Vagina (tissue), 2 donors: Measurements from ENCODE around the gene HK3.

ENCODE experiments used
- POLR2AphosphoS5 ChIP-seq, 2 donors: sonication (generic); formaldehyde crosslinking; IDR thresholded peaks; one replicate each; pipeline ENCODE4 v1.9.0; 2017; ENCODE audit warnings: antibody characterized with exemption in 2 of 2, mild to moderate bottlenecking in 2 of 2, low read depth in 1 of 2; ENCODE audit not compliant: insufficient read depth in 1 of 2
- TF ChIP-seq, protein P1 (sequence below), 3 experiments: fragments of 450-650 bp in 2 of 3; fragments of 200-600 bp in 1 of 3; sonication (generic) in 1 of 3; IDR thresholded peaks; one replicate each; pipeline ENCODE4 v1.5.1; 2017 to 2019; ENCODE audit warnings: antibody characterized with exemption in 3 of 3, mild to moderate bottlenecking in 2 of 3, moderate library complexity in 2 of 3

DNA sequence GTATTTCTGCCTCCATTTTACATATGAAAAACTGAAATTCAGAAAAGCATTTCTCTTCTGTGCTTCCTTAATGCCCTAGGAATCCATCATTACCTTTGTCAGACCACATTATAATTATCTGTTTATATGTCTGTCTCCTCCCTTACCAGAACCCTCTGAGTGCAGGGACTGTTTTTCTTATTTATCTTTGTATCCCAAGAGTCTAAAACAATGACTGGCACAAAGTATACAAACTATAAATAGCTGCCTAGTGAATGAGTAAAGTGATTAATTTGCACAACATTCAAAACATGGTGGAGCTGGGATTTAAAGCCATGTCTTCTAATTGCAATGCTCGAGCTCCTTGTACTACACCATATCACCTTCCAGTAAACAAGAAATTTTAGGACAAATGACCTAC, 49.3 kb upstream of the HK3 start:
- TF ChIP-seq POLR2AphosphoS5 (IDR thresholded peaks at IDR 0.05; ENCODE audit: insufficient read depth in 1 of 2, low read depth in 1 of 2): no peak
- TF ChIP-seq, protein P1, sequence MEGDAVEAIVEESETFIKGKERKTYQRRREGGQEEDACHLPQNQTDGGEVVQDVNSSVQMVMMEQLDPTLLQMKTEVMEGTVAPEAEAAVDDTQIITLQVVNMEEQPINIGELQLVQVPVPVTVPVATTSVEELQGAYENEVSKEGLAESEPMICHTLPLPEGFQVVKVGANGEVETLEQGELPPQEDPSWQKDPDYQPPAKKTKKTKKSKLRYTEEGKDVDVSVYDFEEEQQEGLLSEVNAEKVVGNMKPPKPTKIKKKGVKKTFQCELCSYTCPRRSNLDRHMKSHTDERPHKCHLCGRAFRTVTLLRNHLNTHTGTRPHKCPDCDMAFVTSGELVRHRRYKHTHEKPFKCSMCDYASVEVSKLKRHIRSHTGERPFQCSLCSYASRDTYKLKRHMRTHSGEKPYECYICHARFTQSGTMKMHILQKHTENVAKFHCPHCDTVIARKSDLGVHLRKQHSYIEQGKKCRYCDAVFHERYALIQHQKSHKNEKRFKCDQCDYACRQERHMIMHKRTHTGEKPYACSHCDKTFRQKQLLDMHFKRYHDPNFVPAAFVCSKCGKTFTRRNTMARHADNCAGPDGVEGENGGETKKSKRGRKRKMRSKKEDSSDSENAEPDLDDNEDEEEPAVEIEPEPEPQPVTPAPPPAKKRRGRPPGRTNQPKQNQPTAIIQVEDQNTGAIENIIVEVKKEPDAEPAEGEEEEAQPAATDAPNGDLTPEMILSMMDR (IDR thresholded peaks at IDR 0.05): no peak
